SK-N-SH (cell line): ENCODE data around the gene ACTC1. TPM values are rescaled to one million over a fixed set of nuclear protein-coding genes. Genes with fewer than 3 reads are reported as not detected.

ENCODE experiments used
- CTCF ChIA-PET: fragments of 300-600, 350-600 bp; formaldehyde crosslinking; extraction: SDS; loops from one replicate; lab custom pipeline; 2021; lab: Yijun Ruan, JAX
- POLR2A ChIA-PET: fragments of 350-600 bp; sonication (Branson Sonifier 250); formaldehyde crosslinking; extraction: SDS; loops from one replicate; lab custom pipeline; 2020; ENCODE audit warnings: antibody characterized with exemption, inconsistent platforms; lab: Yijun Ruan, JAX
- DNase-seq: peaks from one replicate; pipeline ENCODE4 v3.0.0; 2012
- H2AFZ ChIP-seq: fragments of 200-600 bp; sonication (generic); 2 replicates; pipeline ENCODE4 v1.8.1; 2016; ENCODE audit warnings: antibody characterized with exemption, mild to moderate bottlenecking, low read depth
- H3F3A ChIP-seq: fragments of 200-600 bp; sonication (generic); replicated peaks from 2 replicates; pipeline ENCODE3; 2016; ENCODE audit warnings: antibody characterized with exemption, mild to moderate bottlenecking; ENCODE audit not compliant: insufficient read depth
- H3K27ac ChIP-seq, 2 experiments: fragments of 200-500 bp in 1 of 2; fragments of 200-600 bp in 1 of 2; sonication (Bioruptor generic) in 1 of 2; sonication (generic), shearing (Covaris generic) in 1 of 2; 2 replicates each; pipeline versions ENCODE4 v1.5.1 to v1.6.1; 2014 to 2016; ENCODE audit warnings: low read depth in 2 of 2, inconsistent platforms in 1 of 2, low read length in 1 of 2, mild to moderate bottlenecking in 1 of 2, mixed read lengths in 1 of 2
- H3K27me3 ChIP-seq: fragments of 200-600 bp; sonication (generic), shearing (Covaris generic); 2 replicates; pipeline ENCODE4 v1.6.1; 2016; ENCODE audit warnings: mixed run types; ENCODE audit not compliant: insufficient read depth
- H3K36me3 ChIP-seq, 2 experiments: fragments of 200-500 bp in 1 of 2; fragments of 200-600 bp in 1 of 2; sonication (Bioruptor generic) in 1 of 2; sonication (generic) in 1 of 2; replicated peaks in 1 of 2; 2 replicates each; pipeline versions ENCODE3 to v1.5.1; 2014 to 2016; ENCODE audit warnings: low read length in 1 of 2, mild to moderate bottlenecking in 1 of 2; ENCODE audit not compliant: insufficient read depth in 2 of 2, control insufficient read depth in 1 of 2
- H3K4me1 ChIP-seq, 2 experiments: fragments of 200-500 bp in 1 of 2; fragments of 200-600 bp in 1 of 2; sonication (Bioruptor generic) in 1 of 2; sonication (generic), shearing (Covaris generic) in 1 of 2; 2 replicates each; pipeline versions ENCODE4 v1.5.1 to v1.6.1; 2014 to 2016; ENCODE audit warnings: low read depth in 1 of 2, low read length in 1 of 2, mixed run types in 1 of 2; ENCODE audit not compliant: insufficient read depth in 2 of 2, control insufficient read depth in 1 of 2
- H3K4me2 ChIP-seq: fragments of 200-600 bp; sonication (generic), shearing (Covaris generic); 2 replicates; pipeline ENCODE4 v1.6.1; 2017; ENCODE audit warnings: mixed run types
- H3K4me3 ChIP-seq, 2 experiments: fragments of 200-500 bp in 1 of 2; fragments of 200-600 bp in 1 of 2; sonication (Bioruptor generic) in 1 of 2; sonication (generic), shearing (Covaris generic) in 1 of 2; 2 replicates each; pipeline versions ENCODE4 v1.5.1 to v1.8.1; 2014 to 2016; ENCODE audit warnings: low read depth in 2 of 2, inconsistent platforms in 1 of 2, low read length in 1 of 2, mild to moderate bottlenecking in 1 of 2, mixed read lengths in 1 of 2, moderate library complexity in 1 of 2
- H3K79me2 ChIP-seq: fragments of 200-600 bp; sonication (generic); 2 replicates; pipeline ENCODE4 v1.8.1; 2017; ENCODE audit warnings: mild to moderate bottlenecking; ENCODE audit not compliant: insufficient read depth
- H3K9ac ChIP-seq: fragments of 200-600 bp; sonication (generic); 2 replicates; pipeline ENCODE4 v1.6.1; 2017; ENCODE audit warnings: mixed run types
- H3K9me2 ChIP-seq: fragments of 200-600 bp; sonication (generic); 2 replicates; pipeline ENCODE4 v1.6.1; 2017; ENCODE audit warnings: mixed run types
- H3K9me3 ChIP-seq: fragments of 200-600 bp; sonication (generic); 2 replicates; pipeline ENCODE4 v1.6.1; 2017; ENCODE audit warnings: mixed run types, mild to moderate bottlenecking, moderate library complexity
- H4K20me1 ChIP-seq: fragments of 200-600 bp; sonication (generic); 2 replicates; pipeline ENCODE4 v1.6.1; 2017; ENCODE audit warnings: mild to moderate bottlenecking, mixed run types; ENCODE audit not compliant: insufficient read depth
- CHD2 ChIP-seq: fragments of 150-350 bp; IDR thresholded peaks from 2 replicates; pipeline ENCODE4 v1.6.1; 2018; ENCODE audit warnings: low read length; ENCODE audit not compliant: partially characterized antibody
- EP300 ChIP-seq, 2 experiments: IDR thresholded peaks; 2 replicates each; pipeline versions ENCODE4 v1.4.0 to v1.6.1; 2012; ENCODE audit warnings: borderline replicate concordance in 1 of 2, low read depth in 1 of 2, low read length in 1 of 2
- FOXJ3 ChIP-seq: sonication (generic); formaldehyde crosslinking; IDR thresholded peaks from 2 replicates; pipeline ENCODE4 v1.5.1; 2020; ENCODE audit warnings: mild to moderate bottlenecking, missing genetic modification reagents
- GABPA ChIP-seq: IDR thresholded peaks from 2 replicates; pipeline ENCODE4 v1.4.0; 2012; ENCODE audit warnings: low read depth, mild to moderate bottlenecking
- GATA2 ChIP-seq: sonication (generic); formaldehyde crosslinking; IDR thresholded peaks from 2 replicates; pipeline ENCODE4 v1.5.0; 2020; ENCODE audit warnings: mild to moderate bottlenecking, missing genetic modification reagents
- MEF2A ChIP-seq: IDR thresholded peaks from 2 replicates; pipeline ENCODE4 v1.4.0; 2012; ENCODE audit warnings: low read depth, borderline replicate concordance
- NFIC ChIP-seq: IDR thresholded peaks from 2 replicates; pipeline ENCODE4 v1.4.0; 2012; ENCODE audit warnings: borderline replicate concordance
- SIN3A ChIP-seq: IDR thresholded peaks from 2 replicates; pipeline ENCODE4 v1.6.1; 2012; ENCODE audit warnings: low read depth, mild to moderate bottlenecking, low read length, moderate library complexity, borderline replicate concordance
- SMC3 ChIP-seq: IDR thresholded peaks from 2 replicates; pipeline ENCODE4 v1.6.1; 2012; ENCODE audit warnings: low read depth, low read length, improper control_type of control experiment
- YY1 ChIP-seq: IDR thresholded peaks from 2 replicates; pipeline ENCODE4 v1.4.0; 2012; ENCODE audit warnings: low read depth, mild to moderate bottlenecking
- whole genome bisulfite sequencing: methylation state at CpG from one replicate; pipeline ENCODE4 v1.1.6; 2017; ENCODE audit warnings: low lambda C conversion rate; 5-methylcytosine and 5-hydroxymethylcytosine counted together
- polyA plus RNA-seq, 3 experiments: library from polyadenylated mRNA; depleted of rRNA; stranded (reverse); fragments of >200 nt; gene quantifications; 2 replicates each; pipeline ENCODE4 v1.2.3, GENCODE V29; 2012
- TF ChIP-seq, protein P1 (sequence below): IDR thresholded peaks from 2 replicates; pipeline ENCODE4 v1.4.0; 2012; ENCODE audit warnings: low read depth, borderline replicate concordance
- TF ChIP-seq, protein P2 (sequence below): IDR thresholded peaks from 2 replicates; pipeline ENCODE4; 2012
- TF ChIP-seq, protein P3 (sequence below): fragments of 150-350 bp; IDR thresholded peaks from 2 replicates; pipeline ENCODE4 v1.6.1; 2016; ENCODE audit warnings: mild to moderate bottlenecking, low read depth, low read length
- TF ChIP-seq, protein P4 (sequence below): IDR thresholded peaks from 2 replicates; pipeline ENCODE4 v1.6.1; 2012; ENCODE audit warnings: mild to moderate bottlenecking, low read depth, low read length, moderate library complexity
- TF ChIP-seq, protein P5 (sequence below): IDR thresholded peaks from 2 replicates; pipeline ENCODE4 v1.4.0; 2012; ENCODE audit warnings: low read depth, borderline replicate concordance
- TF ChIP-seq, protein P6 (sequence below): fragments of 200-600 bp; sonication (generic); IDR thresholded peaks from 2 replicates; pipeline ENCODE4 v1.6.1; 2017; ENCODE audit warnings: antibody characterized with exemption, mild to moderate bottlenecking, moderate library complexity

ACTC1 gene
- polyA plus RNA-seq, 1 of the 3 experiments (the other 2 are of a cell fraction), result not detected

DNA sequence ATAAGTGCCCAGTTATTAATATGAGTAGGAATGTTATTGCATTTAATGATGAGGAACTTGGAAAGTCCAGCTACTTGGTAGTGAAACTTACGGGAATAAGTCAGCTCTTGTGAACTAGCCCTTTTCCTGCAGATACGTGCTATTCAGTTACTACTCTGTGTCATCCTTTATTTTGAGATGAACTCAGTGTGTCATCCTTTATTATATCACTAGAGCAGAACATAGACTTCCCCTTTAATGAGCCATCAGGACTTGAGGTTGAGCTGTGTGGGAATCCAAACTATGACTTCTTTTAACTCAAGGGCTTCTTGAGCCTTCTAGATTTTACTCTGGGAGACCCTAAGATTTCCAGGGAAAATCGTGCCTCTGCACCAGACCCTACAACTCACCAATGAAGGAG, 3.6 kb downstream of the ACTC1 start:
- H3F3A ChIP-seq, result no peaks in the 10 kb centered on the region
- no peak overlapping the region for H3K9ac ChIP-seq
- H3K4me1 ChIP-seq, result no peaks in the 10 kb centered on the region
- no peak overlapping the region for H2AFZ ChIP-seq
- no peaks in the 10 kb centered on the region for H4K20me1 ChIP-seq
- no peak for DNase-seq
- H3K9me2 ChIP-seq, result no peaks in the 10 kb centered on the region
- no peak overlapping the region for H3K4me2 ChIP-seq
- WGBS, result 39% methylated on average over 3 of the region's 3 CpGs
- H3K27me3 ChIP-seq, result peaks cover 5% of the 10 kb centered on the region; the same call in 1 of the 2 replicates
- POLR2A ChIA-PET, result no interaction called here
- H3K36me3 ChIP-seq, result no peaks in the 10 kb centered on the region
- H3K79me2 ChIP-seq, result no peaks in the 10 kb centered on the region
- no peak overlapping the region for H3K27ac ChIP-seq
- CTCF ChIA-PET, result interaction anchor here (0.8 to 1.2 kb wide), 2 partner anchors 20 to 83 kb away, joined by 3 read pairs; no protein-coding TSS in a partner anchor
- H3K4me3 ChIP-seq, result no peak overlapping the region
- no peaks in the 10 kb centered on the region for H3K9me3 ChIP-seq
- TF ChIP-seq, protein P1, sequence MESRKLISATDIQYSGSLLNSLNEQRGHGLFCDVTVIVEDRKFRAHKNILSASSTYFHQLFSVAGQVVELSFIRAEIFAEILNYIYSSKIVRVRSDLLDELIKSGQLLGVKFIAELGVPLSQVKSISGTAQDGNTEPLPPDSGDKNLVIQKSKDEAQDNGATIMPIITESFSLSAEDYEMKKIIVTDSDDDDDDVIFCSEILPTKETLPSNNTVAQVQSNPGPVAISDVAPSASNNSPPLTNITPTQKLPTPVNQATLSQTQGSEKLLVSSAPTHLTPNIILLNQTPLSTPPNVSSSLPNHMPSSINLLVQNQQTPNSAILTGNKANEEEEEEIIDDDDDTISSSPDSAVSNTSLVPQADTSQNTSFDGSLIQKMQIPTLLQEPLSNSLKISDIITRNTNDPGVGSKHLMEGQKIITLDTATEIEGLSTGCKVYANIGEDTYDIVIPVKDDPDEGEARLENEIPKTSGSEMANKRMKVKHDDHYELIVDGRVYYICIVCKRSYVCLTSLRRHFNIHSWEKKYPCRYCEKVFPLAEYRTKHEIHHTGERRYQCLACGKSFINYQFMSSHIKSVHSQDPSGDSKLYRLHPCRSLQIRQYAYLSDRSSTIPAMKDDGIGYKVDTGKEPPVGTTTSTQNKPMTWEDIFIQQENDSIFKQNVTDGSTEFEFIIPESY, result no peak

DNA sequence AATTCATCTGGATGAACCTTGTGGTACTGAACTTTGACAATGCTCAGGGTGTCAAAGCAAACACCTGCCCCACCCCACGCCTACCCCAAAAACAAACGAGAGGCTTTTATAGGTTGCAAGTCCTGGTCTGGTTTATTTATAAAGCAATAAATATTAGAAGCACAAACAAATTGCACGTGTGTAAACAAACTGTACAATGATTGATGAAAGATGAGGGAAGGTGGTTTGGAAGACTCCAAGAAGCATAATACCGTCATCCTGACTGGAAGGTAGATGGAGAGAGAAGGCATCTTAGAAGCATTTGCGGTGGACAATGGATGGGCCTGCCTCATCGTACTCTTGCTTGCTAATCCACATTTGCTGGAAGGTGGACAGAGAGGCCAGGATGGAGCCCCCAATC, 5.2 kb downstream of the ACTC1 start:
- POLR2A ChIA-PET, result interaction anchor here (0.5 kb wide), 1 partner anchor 280 kb away, joined by 3 read pairs; no protein-coding TSS in a partner anchor
- CTCF ChIA-PET, result interaction anchor here (1.1 kb wide), 1 partner anchor 82 kb away, joined by 3 read pairs; no protein-coding TSS in a partner anchor
- Histone ChIP-seq H3K36me3 (no peaks in the 10 kb centered on the region), H3K27me3 (peaks cover 5% of the 10 kb centered on the region; the same call in 1 of the 2 replicates), H3K9ac (no peak overlapping the region), H3K79me2 (no peaks in the 10 kb centered on the region), H4K20me1 (no peaks in the 10 kb centered on the region), H3K9me3 (no peaks in the 10 kb centered on the region), H3K4me2 (no peak overlapping the region), H3K4me1 (no peaks in the 10 kb centered on the region), H3K27ac (no peak overlapping the region), H3K9me2 (no peaks in the 10 kb centered on the region), H3K4me3 (no peak overlapping the region), H3F3A (no peaks in the 10 kb centered on the region), H2AFZ (no peak overlapping the region)
- TF ChIP-seq GABPA (no peak), FOXJ3 (CRISPR knock-in tag) (no peak), YY1 (no peak), NFIC (no peak), SMC3 (no peak), EP300 (IDR thresholded peaks at IDR 0.05; ENCODE audit: borderline replicate concordance in 1 of 2, low read depth in 1 of 2, low read length in 1 of 2) (no peak), SIN3A (no peak), CHD2 (no peak), GATA2 (no peak), MEF2A (no peak)
- TF ChIP-seq, protein P2, sequence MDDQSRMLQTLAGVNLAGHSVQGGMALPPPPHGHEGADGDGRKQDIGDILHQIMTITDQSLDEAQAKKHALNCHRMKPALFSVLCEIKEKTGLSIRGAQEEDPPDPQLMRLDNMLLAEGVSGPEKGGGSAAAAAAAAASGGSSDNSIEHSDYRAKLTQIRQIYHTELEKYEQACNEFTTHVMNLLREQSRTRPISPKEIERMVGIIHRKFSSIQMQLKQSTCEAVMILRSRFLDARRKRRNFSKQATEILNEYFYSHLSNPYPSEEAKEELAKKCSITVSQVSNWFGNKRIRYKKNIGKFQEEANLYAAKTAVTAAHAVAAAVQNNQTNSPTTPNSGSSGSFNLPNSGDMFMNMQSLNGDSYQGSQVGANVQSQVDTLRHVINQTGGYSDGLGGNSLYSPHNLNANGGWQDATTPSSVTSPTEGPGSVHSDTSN, result no peak
- TF ChIP-seq, protein P3, sequence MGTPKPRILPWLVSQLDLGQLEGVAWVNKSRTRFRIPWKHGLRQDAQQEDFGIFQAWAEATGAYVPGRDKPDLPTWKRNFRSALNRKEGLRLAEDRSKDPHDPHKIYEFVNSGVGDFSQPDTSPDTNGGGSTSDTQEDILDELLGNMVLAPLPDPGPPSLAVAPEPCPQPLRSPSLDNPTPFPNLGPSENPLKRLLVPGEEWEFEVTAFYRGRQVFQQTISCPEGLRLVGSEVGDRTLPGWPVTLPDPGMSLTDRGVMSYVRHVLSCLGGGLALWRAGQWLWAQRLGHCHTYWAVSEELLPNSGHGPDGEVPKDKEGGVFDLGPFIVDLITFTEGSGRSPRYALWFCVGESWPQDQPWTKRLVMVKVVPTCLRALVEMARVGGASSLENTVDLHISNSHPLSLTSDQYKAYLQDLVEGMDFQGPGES, result no peak
- TF ChIP-seq, protein P4, sequence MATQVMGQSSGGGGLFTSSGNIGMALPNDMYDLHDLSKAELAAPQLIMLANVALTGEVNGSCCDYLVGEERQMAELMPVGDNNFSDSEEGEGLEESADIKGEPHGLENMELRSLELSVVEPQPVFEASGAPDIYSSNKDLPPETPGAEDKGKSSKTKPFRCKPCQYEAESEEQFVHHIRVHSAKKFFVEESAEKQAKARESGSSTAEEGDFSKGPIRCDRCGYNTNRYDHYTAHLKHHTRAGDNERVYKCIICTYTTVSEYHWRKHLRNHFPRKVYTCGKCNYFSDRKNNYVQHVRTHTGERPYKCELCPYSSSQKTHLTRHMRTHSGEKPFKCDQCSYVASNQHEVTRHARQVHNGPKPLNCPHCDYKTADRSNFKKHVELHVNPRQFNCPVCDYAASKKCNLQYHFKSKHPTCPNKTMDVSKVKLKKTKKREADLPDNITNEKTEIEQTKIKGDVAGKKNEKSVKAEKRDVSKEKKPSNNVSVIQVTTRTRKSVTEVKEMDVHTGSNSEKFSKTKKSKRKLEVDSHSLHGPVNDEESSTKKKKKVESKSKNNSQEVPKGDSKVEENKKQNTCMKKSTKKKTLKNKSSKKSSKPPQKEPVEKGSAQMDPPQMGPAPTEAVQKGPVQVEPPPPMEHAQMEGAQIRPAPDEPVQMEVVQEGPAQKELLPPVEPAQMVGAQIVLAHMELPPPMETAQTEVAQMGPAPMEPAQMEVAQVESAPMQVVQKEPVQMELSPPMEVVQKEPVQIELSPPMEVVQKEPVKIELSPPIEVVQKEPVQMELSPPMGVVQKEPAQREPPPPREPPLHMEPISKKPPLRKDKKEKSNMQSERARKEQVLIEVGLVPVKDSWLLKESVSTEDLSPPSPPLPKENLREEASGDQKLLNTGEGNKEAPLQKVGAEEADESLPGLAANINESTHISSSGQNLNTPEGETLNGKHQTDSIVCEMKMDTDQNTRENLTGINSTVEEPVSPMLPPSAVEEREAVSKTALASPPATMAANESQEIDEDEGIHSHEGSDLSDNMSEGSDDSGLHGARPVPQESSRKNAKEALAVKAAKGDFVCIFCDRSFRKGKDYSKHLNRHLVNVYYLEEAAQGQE, result no peak
- TF ChIP-seq, protein P5, sequence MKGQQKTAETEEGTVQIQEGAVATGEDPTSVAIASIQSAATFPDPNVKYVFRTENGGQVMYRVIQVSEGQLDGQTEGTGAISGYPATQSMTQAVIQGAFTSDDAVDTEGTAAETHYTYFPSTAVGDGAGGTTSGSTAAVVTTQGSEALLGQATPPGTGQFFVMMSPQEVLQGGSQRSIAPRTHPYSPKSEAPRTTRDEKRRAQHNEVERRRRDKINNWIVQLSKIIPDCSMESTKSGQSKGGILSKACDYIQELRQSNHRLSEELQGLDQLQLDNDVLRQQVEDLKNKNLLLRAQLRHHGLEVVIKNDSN, result no peak
- TF ChIP-seq, protein P6, sequence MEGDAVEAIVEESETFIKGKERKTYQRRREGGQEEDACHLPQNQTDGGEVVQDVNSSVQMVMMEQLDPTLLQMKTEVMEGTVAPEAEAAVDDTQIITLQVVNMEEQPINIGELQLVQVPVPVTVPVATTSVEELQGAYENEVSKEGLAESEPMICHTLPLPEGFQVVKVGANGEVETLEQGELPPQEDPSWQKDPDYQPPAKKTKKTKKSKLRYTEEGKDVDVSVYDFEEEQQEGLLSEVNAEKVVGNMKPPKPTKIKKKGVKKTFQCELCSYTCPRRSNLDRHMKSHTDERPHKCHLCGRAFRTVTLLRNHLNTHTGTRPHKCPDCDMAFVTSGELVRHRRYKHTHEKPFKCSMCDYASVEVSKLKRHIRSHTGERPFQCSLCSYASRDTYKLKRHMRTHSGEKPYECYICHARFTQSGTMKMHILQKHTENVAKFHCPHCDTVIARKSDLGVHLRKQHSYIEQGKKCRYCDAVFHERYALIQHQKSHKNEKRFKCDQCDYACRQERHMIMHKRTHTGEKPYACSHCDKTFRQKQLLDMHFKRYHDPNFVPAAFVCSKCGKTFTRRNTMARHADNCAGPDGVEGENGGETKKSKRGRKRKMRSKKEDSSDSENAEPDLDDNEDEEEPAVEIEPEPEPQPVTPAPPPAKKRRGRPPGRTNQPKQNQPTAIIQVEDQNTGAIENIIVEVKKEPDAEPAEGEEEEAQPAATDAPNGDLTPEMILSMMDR, result no peak
- no peak for DNase-seq
- 57% methylated on average over 6 of the region's 6 CpGs for WGBS
